HG02943 (cell line): ENCODE data around the gene HPS4.
"Not testable (repeated sequence)": the region's sequence is repeated elsewhere in the genome, so short reads cannot be mapped to it uniquely, and the experiment has no call there.

Experiments used
- ATAC-seq: cut with Tn5 transposase; IDR thresholded peaks from one replicate; pipeline ENCODE4 v1.9.1; 2021; ENCODE audit warnings: mild to moderate bottlenecking, low read depth, moderate library complexity; ENCODE audit not compliant: unreplicated experiment

The HPS4 gene

DNA sequence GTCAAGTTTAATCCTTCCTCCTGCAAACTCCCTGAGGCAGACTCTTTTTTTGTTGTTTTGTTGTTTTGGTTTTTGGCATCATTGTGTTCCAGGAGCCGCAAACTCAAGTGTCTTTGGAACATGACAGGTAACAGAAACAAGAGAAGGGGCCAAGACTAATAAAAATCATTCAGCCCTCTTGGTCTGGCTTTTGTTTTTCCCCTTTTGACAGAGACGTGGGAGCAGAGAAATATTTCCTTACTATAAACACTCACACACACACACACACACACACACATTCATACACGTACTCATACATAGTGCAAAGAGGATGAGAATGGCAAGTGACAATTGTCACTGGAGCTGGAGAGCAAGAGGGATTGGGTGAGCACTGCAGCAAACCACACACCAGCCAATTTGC lies 65.0 kb downstream of the HPS4 start:
- no peak for ATAC-seq

DNA sequence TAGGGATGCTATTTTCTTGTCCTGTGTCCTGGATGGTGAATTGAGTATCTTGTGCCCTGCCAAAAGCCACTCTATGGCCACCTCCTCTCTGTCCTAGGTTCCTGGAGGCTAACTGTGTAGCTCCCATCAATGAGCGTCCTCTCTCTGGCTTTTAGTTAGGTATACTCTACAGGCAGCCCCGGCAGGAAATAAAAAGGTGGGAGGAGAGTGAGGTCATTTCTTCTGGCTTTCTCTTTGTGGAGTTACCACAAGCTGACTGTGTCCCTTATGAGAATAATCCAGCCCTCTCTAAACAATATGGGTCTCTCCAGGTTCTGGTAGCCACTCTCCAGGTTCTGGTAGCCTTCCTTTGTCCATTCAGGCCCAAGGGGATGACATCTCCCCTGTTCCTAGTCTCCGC lies 66.2 kb downstream of the HPS4 start:
- no peak for ATAC-seq

DNA sequence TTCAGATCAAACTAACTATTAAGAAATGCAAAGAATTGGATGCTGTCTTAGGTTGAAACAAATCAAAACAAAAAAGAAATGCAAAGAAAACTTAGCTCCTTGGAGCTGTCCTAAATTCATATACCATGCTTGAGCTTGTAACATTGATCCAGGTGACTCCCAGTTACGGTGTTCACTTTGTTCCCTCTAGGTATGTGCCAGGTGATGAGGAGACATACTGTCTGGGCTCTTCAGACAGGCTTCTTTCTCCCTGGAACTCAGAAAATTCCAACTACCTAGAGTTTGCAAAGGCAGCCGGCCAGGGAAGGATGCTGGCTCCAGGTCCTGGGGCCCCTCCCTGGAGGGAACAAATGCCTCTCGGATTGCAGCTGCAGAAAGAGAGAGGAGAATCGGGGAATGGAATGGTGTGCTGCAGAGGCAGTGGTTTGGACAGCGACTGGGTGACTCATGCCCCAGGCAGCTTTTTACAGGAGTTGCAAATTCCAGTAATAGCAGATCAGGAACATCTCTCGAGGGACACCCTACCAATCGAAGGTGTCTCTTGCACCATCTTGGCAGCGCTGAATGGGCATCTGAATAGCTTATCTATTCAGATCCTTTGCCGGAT lies 66.8 kb downstream of the HPS4 start:
- no peak for ATAC-seq

DNA sequence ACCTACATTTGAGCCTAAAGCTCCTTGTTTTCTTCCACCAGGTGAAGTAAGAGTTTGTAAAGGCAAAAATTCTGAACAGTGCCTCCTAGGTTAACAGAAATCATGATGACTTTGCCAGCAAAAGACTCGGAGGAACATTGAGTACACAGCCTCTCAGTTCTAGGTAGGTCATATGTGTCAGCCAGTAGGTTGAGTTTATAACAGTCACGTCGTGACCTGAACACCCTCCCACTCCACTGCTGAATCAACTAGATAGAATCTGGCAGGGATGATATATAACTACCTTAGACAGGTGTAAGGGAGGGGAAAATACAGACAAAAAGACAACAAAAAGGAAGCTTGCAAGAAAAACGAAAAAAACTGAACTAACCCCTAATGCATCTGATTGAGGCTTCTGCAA lies 67.3 kb downstream of the HPS4 start:
- ATAC-seq, result no peak

DNA sequence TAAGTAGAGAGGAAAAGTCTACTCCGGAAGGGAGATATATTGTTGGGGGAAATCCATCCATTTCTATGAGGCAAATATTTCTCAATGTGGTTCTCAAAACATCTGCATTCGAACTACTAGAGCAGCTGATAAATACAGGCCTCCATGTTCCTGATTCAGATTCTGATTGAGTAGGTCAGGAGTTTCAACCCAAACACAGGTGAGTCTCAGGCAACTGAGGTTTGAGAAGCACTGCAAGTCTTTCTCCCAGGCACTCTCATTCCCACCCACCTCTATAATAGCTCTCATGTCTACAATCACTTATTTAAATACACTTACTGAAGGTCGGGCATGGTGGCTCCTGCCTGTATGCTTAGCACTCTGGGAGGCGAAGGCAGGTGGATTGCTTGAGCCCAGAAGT lies 69.2 kb downstream of the HPS4 start:
- ATAC-seq, result no peak

DNA sequence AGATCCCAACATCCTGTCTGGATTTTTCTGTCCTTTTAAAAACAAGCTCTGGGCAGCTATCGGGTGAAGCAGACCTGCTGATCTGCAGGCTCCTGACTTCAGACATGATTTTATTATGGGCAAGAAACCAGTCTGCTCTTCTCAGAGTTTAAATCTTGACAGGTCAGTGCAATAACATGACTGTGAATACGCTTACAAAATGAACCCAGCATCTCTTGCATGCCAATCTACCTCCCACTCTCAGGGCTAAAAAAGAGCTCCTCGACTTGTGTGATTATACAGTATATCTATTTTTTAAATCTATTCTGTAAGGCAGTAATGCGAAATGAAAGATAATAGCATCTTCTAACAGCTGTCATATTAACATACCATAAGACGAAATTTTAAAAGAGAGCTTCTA lies 73.2 kb downstream of the HPS4 start:
- no peak for ATAC-seq

DNA sequence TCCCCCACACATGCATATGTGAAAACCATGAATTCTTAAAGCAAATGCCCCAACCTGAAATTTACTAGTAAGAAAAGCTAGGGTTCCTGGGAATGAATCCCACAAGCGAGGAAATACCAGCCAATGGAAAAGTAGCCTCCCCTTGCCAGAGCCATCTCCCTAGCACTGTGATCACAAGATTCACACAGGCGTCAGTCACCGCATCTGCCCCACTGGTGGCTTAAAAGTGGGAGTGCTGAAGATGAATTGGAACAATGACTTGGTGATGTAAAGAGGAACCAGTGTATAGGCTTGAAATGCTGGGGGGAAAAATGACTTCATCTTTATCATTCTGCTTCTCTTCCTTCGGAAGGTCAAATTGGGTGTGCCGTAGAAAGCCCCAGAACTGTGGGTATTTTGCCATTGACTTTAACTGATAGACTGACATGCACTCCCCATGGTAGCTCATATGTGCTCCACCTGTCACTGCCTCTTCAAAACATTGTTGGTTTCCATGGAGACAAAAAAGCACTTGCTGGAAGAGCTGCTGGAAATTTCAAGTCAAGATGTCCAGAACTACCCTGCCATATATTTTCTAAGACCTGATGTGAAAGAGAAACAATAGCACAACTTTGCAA lies 73.8 kb downstream of the HPS4 start:
- ATAC-seq, result no peak

DNA sequence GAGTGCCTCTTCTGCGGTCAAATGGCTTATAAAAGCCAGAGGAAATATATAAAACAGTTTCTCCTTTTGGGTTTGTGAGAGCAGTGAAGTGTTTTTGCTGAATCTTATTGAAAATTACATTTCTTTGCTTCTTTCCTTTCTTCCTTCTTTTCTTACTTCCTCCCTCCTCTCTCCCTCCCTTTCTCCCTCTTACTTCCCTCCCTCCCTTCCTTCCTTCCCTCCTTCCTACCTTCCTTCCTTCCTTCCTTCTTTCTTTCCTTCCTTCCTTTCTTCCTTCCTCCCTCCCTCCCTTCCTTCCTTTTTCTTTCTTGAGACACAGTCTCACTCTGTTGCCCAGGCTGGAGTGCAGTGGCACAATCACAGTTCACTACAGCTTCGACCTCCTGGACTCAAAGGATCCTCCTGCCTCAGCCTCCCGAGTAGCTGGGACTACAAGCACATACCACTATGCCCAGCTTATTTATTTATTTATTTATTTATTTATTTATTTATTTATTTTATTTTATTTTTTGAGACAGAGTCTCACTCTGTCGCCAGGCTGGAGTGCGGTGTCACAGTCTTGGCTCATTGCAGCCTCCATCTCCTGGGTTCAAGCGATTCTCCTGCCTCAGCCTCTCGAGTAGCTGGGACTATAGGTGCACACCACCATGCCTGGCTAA lies 74.9 kb downstream of the HPS4 start:
- not testable (repeated sequence) for ATAC-seq

DNA sequence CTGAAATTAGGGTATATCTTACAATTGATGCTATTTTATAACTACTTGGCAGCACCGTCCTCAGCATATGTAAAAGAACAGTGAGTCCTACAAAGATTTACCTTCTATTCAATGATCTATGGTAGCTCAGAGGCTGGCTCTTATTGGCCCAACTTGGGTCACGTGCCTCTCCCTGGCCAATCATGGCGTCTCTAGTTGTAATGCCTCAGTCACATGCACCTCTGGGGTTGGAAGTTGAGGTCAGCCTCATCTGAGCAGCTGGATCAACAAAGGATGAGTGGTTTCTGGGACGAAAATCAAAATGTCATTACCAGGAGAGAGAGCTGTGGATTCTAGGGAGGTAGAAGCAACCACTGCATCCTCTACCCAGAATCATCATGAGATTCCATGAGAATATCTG lies 77.5 kb downstream of the HPS4 start:
- ATAC-seq, result no peak

DNA sequence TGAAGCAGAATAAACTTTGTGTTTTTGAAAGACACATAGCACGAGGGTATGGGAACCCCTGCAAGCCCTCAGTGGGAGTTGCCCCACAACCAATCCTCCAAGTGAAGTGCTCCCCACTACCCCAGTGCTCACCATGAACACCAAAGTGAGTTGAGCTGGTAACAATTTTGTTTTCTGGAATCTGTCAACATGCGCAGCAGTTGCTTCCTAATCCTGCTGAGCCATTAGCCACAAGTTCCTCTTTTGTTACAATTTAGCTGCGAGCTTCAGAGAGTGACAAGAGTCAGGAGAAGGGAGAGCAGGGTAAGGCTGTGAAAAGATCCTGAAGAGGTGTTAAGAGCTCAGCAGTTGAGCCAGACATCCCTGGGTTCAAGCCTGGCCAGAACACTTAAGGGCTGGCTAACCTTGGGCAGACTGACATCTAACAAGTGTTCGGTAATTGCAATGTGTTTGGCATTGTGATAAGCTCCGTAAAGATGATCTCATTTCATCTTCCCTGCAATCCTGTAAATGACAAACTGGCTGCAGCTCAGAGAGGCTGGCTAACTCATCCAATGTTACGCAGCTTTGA lies 78.6 kb downstream of the HPS4 start:
- no peak for ATAC-seq

DNA sequence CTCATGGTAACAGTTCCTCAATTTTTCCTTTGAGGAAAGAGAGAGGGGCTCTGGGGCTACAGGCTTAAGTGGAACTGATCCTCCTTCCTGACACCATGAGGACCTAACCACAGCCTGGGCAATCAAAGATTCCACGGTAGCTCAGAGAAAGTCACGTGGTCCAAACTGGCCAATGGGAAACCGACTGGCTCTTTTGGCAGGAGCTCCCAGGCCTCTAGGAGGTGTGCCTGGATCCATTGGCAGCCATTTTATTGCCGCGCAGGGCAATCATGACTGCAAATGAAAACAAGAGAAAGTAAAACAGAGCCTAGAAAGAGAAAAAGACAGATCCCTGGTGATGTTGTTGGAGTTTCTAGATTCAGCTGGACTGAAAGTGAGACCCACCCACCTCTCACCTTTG lies 81.9 kb downstream of the HPS4 start:
- ATAC-seq, result no peak
